Mesendoderm (in vitro differentiated cells): Measurements from ENCODE around the gene IRF4.
"Not testable (repeated sequence)": the region's sequence is repeated elsewhere in the genome, so short reads cannot be mapped to it uniquely, and the experiment has no call there.

Experiments
- DNase-seq: peaks from one replicate; pipeline ENCODE4 v3.0.0; 2013
- H2AK5ac ChIP-seq: 2 replicates; pipeline ENCODE4 v1.6.1; 2013; ENCODE audit warnings: low read length, inconsistent platforms
- H2BK120ac ChIP-seq: 2 replicates; pipeline ENCODE4 v1.6.1; 2013; ENCODE audit warnings: low read depth, mild to moderate bottlenecking, low read length, moderate library complexity, mixed read lengths
- H2BK15ac ChIP-seq: replicated peaks from 2 replicates; pipeline ENCODE4 v1.6.1; 2013; ENCODE audit warnings: low read depth, mild to moderate bottlenecking, moderate library complexity
- H2BK5ac ChIP-seq: 2 replicates; pipeline ENCODE4 v1.6.1; 2013; ENCODE audit warnings: low read length, inconsistent platforms
- H3K18ac ChIP-seq: 2 replicates; pipeline ENCODE4 v1.6.1; 2013; ENCODE audit warnings: mild to moderate bottlenecking, low read length, mixed read lengths
- H3K23ac ChIP-seq: one replicate; pipeline ENCODE4 v1.6.1; 2013; ENCODE audit warnings: low read length
- H3K27ac ChIP-seq: 2 replicates; pipeline ENCODE4 v1.5.1; 2013; ENCODE audit warnings: low read depth, mild to moderate bottlenecking, inconsistent platforms, low read length, moderate library complexity
- H3K27me3 ChIP-seq: 2 replicates; pipeline ENCODE4 v1.6.1; 2013; ENCODE audit warnings: low read length, control low read depth, mild to moderate bottlenecking, inconsistent platforms; ENCODE audit not compliant: insufficient read depth, poor library complexity
- H3K36me3 ChIP-seq: 2 replicates; pipeline ENCODE4 v1.6.1; 2013; ENCODE audit warnings: low read length, inconsistent platforms; ENCODE audit not compliant: control insufficient read depth, insufficient read depth
- H3K4ac ChIP-seq: one replicate; pipeline ENCODE4 v1.6.1; 2013; ENCODE audit warnings: low read depth, mild to moderate bottlenecking, low read length, moderate library complexity
- H3K4me1 ChIP-seq: 2 replicates; pipeline ENCODE4 v1.6.1; 2013; ENCODE audit warnings: low read depth, low read length, inconsistent platforms; ENCODE audit not compliant: control insufficient read depth
- H3K4me2 ChIP-seq: 2 replicates; pipeline ENCODE4 v1.6.1; 2013; ENCODE audit warnings: low read length
- H3K4me3 ChIP-seq: 2 replicates; pipeline ENCODE4 v1.5.1; 2013; ENCODE audit warnings: mild to moderate bottlenecking, low read length
- H3K56ac ChIP-seq: one replicate; pipeline ENCODE4 v1.6.1; 2013; ENCODE audit warnings: low read length
- H3K79me1 ChIP-seq: 2 replicates; pipeline ENCODE4 v1.6.1; 2013; ENCODE audit warnings: low read length, inconsistent platforms
- H3K79me2 ChIP-seq: 2 replicates; pipeline ENCODE4 v1.6.1; 2013; ENCODE audit warnings: mild to moderate bottlenecking, low read length; ENCODE audit not compliant: control insufficient read depth, insufficient read depth
- H3K9ac ChIP-seq: 2 replicates; pipeline ENCODE4 v1.6.1; 2013; ENCODE audit warnings: low read length, inconsistent platforms
- H4K5ac ChIP-seq: one replicate; pipeline ENCODE4 v1.6.1; 2013; ENCODE audit warnings: low read length
- H4K8ac ChIP-seq: one replicate; pipeline ENCODE4 v1.6.1; 2013; ENCODE audit warnings: low read depth, mild to moderate bottlenecking, control low read depth, low read length, moderate library complexity
- WGBS: extraction: QIAGEN DNeasy Blood & Tissue Kit; methylation state at CpG from one replicate; pipeline ENCODE4 v1.1.7; 2013; ENCODE audit warnings: low lambda C conversion rate, missing lambda C conversion rate; ENCODE audit not compliant: insufficient coverage; ENCODE audit errors: extremely low coverage; 5-methylcytosine and 5-hydroxymethylcytosine counted together

IRF4 gene

GRCh38 chr6:376827-377640, 14.5 kb upstream of the IRF4 start:
- DNase-seq, result no peak
- Histone ChIP-seq H3K27ac (no peak overlapping the region), H3K79me2 (no peaks in the 10 kb centered on the region), H2BK15ac (no peak overlapping the region), H2BK5ac (no peak overlapping the region), H3K56ac (no peak overlapping the region), H3K36me3 (no peaks in the 10 kb centered on the region), H3K4me3 (no peak overlapping the region), H4K8ac (no peak overlapping the region), H3K4me2 (no peak overlapping the region), H3K18ac (no peak overlapping the region), H3K23ac (no peak overlapping the region), H3K9ac (no peak overlapping the region), H2AK5ac (no peak overlapping the region), H4K5ac (no peak overlapping the region), H3K79me1 (no peaks in the 10 kb centered on the region), H3K4me1 (no peaks in the 10 kb centered on the region), H2BK120ac (no peak overlapping the region), H3K27me3 (no peaks in the 10 kb centered on the region), H3K4ac (no peak overlapping the region)
- no CpG with 5 or more reads among the region's 10 CpGs for WGBS

GRCh38 chr6:377641-378020, 13.9 kb upstream of the IRF4 start:
- WGBS, result no CpG with 5 or more reads among the region's 13 CpGs
- not testable (repeated sequence) for H3K27ac ChIP-seq, H3K27me3 ChIP-seq, H3K79me1 ChIP-seq, H4K5ac ChIP-seq, H2BK5ac ChIP-seq, H3K56ac ChIP-seq, H3K36me3 ChIP-seq, H3K79me2 ChIP-seq, H3K4me2 ChIP-seq, H2BK120ac ChIP-seq, H2BK15ac ChIP-seq, H4K8ac ChIP-seq, H3K23ac ChIP-seq, H3K9ac ChIP-seq, H3K4me1 ChIP-seq, DNase-seq, H3K18ac ChIP-seq, H3K4ac ChIP-seq, H2AK5ac ChIP-seq, H3K4me3 ChIP-seq

- H3K23ac ChIP-seq, result no peak overlapping the region
- no peak overlapping the region for H3K18ac ChIP-seq
- H3K79me2 ChIP-seq, result no peaks in the 10 kb centered on the region
- H3K4me3 ChIP-seq, result no peak overlapping the region
- no CpG with 5 or more reads among the region's 24 CpGs for WGBS
- H2AK5ac ChIP-seq, result no peak overlapping the region
- no peak overlapping the region for H3K4ac ChIP-seq
- H4K5ac ChIP-seq, result no peak overlapping the region
- H2BK5ac ChIP-seq, result no peak overlapping the region
- H3K4me1 ChIP-seq, result no peaks in the 10 kb centered on the region
- H4K8ac ChIP-seq, result no peak overlapping the region
- H2BK120ac ChIP-seq, result no peak overlapping the region
- DNase-seq, result no peak
- no peak overlapping the region for H3K27ac ChIP-seq
- H3K4me2 ChIP-seq, result no peak overlapping the region
- no peak overlapping the region for H3K9ac ChIP-seq
- H3K36me3 ChIP-seq, result no peaks in the 10 kb centered on the region
- no peaks in the 10 kb centered on the region for H3K27me3 ChIP-seq
- H3K79me1 ChIP-seq, result no peaks in the 10 kb centered on the region
- H2BK15ac ChIP-seq, result no peak overlapping the region
- no peak overlapping the region for H3K56ac ChIP-seq
Observed at GRCh38 chr6:378090-378957, 13.2 kb upstream of the IRF4 start.

- H3K79me2 ChIP-seq, result no peaks in the 10 kb centered on the region
- no peak overlapping the region for H4K5ac ChIP-seq
- H3K36me3 ChIP-seq, result no peaks in the 10 kb centered on the region
- no peak overlapping the region for H2BK5ac ChIP-seq
- H3K4me1 ChIP-seq, result no peaks in the 10 kb centered on the region
- H3K9ac ChIP-seq, result no peak overlapping the region
- H3K27me3 ChIP-seq, result no peaks in the 10 kb centered on the region
- H3K56ac ChIP-seq, result no peak overlapping the region
- no peak overlapping the region for H4K8ac ChIP-seq
- H3K18ac ChIP-seq, result no peak overlapping the region
- no peak overlapping the region for H3K23ac ChIP-seq
- H3K4me3 ChIP-seq, result no peak overlapping the region
- no peak overlapping the region for H2AK5ac ChIP-seq
- no peaks in the 10 kb centered on the region for H3K79me1 ChIP-seq
- H3K4ac ChIP-seq, result no peak overlapping the region
- H3K27ac ChIP-seq, result no peak overlapping the region
- H2BK120ac ChIP-seq, result no peak overlapping the region
- no peak overlapping the region for H3K4me2 ChIP-seq
- DNase-seq, result no peak
- H2BK15ac ChIP-seq, result no peak overlapping the region
- no CpG with 5 or more reads among the region's 11 CpGs for WGBS
Observed at GRCh38 chr6:378958-379409, 12.6 kb upstream of the IRF4 start.

- Histone ChIP-seq H2BK5ac (no peak overlapping the region), H3K79me2 (no peaks in the 10 kb centered on the region), H4K5ac (no peak overlapping the region), H3K36me3 (no peaks in the 10 kb centered on the region), H2AK5ac (no peak overlapping the region), H2BK120ac (no peak overlapping the region), H3K4me1 (no peaks in the 10 kb centered on the region), H3K27me3 (no peaks in the 10 kb centered on the region), H3K18ac (no peak overlapping the region), H3K4me3 (no peak overlapping the region), H2BK15ac (no peak overlapping the region), H3K4me2 (no peak overlapping the region), H3K9ac (no peak overlapping the region), H3K79me1 (no peaks in the 10 kb centered on the region), H3K4ac (no peak overlapping the region), H4K8ac (no peak overlapping the region), H3K56ac (no peak overlapping the region), H3K27ac (no peak overlapping the region), H3K23ac (no peak overlapping the region)
- DNase-seq, result no peak
- no CpG with 5 or more reads among the region's 28 CpGs for WGBS
Observed at GRCh38 chr6:379410-380181, 12.0 kb upstream of the IRF4 start.
